PFSK-1 (cell line): Measurements from ENCODE around the gene TAS2R42.

ENCODE experiments used
- FOXP2 ChIP-seq: optimal IDR thresholded peaks from 2 replicates; pipeline ENCODE3; 2011; ENCODE audit warnings: borderline replicate concordance, control low read depth, inconsistent platforms; ENCODE audit not compliant: insufficient read depth; ENCODE audit errors: extremely low read length, extremely low read depth
- POLR2AphosphoS5 ChIP-seq: IDR thresholded peaks from 2 replicates; pipeline ENCODE4 v1.6.1; 2012; ENCODE audit warnings: low read depth, mild to moderate bottlenecking, control low read depth, low read length, moderate library complexity
- SIN3A ChIP-seq: IDR thresholded peaks from 2 replicates; pipeline ENCODE4 v1.6.1; 2012; ENCODE audit warnings: mild to moderate bottlenecking, low read length, moderate library complexity, borderline replicate concordance; ENCODE audit not compliant: insufficient read depth
- TAF1 ChIP-seq: IDR thresholded peaks from 2 replicates; pipeline ENCODE4 v1.6.1; 2012; ENCODE audit warnings: low read length, control low read depth, borderline replicate concordance; ENCODE audit not compliant: insufficient read depth
- TF ChIP-seq, protein P1 (sequence below), 2 experiments: IDR thresholded peaks; 2 replicates each; pipeline versions ENCODE4 v1.6.1 to v1.8.0; 2011 to 2012; ENCODE audit warnings: low read depth in 2 of 2, low read length in 2 of 2, control low read depth in 1 of 2, inconsistent platforms in 1 of 2, mild to moderate bottlenecking in 1 of 2, moderate library complexity in 1 of 2; ENCODE audit not compliant: insufficient read depth in 1 of 2

Gene TAS2R42

GRCh38 chr12:11162502-11162901, 24.2 kb downstream of the TAS2R42 start:
- TF ChIP-seq, protein P1, sequence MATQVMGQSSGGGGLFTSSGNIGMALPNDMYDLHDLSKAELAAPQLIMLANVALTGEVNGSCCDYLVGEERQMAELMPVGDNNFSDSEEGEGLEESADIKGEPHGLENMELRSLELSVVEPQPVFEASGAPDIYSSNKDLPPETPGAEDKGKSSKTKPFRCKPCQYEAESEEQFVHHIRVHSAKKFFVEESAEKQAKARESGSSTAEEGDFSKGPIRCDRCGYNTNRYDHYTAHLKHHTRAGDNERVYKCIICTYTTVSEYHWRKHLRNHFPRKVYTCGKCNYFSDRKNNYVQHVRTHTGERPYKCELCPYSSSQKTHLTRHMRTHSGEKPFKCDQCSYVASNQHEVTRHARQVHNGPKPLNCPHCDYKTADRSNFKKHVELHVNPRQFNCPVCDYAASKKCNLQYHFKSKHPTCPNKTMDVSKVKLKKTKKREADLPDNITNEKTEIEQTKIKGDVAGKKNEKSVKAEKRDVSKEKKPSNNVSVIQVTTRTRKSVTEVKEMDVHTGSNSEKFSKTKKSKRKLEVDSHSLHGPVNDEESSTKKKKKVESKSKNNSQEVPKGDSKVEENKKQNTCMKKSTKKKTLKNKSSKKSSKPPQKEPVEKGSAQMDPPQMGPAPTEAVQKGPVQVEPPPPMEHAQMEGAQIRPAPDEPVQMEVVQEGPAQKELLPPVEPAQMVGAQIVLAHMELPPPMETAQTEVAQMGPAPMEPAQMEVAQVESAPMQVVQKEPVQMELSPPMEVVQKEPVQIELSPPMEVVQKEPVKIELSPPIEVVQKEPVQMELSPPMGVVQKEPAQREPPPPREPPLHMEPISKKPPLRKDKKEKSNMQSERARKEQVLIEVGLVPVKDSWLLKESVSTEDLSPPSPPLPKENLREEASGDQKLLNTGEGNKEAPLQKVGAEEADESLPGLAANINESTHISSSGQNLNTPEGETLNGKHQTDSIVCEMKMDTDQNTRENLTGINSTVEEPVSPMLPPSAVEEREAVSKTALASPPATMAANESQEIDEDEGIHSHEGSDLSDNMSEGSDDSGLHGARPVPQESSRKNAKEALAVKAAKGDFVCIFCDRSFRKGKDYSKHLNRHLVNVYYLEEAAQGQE (IDR thresholded peaks at IDR 0.05; ENCODE audit: insufficient read depth in 1 of 2, low read depth in 2 of 2, low read length in 2 of 2), result no peak
- no peak for TF ChIP-seq TAF1
- TF ChIP-seq SIN3A, result no peak
- TF ChIP-seq FOXP2, result no peak
- no peak for TF ChIP-seq POLR2AphosphoS5

DNA sequence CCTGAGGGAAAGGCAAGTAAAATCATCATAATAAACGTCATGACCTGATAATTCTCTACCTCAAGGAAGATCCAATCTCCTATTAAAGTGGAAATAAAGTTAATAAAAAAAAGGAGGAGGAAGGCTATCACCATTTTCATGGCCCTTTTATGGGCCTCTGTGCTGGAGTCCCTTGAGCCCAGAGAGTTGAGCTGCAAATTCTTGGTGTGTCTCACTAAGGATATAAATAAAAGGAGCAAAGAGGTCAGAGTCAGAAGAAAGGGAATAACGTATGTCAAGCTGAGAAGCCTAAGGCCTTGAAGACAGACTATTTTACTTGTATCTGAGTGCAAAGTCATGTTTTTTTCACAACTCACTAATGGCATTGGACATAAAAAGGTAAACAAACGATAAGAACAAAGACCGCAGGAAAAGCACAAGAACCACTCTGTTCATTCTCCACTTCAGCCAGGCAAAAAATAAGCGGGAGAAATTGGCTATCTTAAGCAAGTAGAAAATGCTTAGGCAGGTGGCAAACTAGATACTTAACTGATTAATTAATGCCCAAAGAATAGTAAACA, 27.8 kb downstream of the TAS2R42 start:
- TF ChIP-seq, protein P1 (IDR thresholded peaks at IDR 0.05; ENCODE audit: insufficient read depth in 1 of 2, low read depth in 2 of 2, low read length in 2 of 2), result no peak
- TF ChIP-seq SIN3A (no peak), FOXP2 (no peak), POLR2AphosphoS5 (no peak), TAF1 (no peak)

GRCh38 chr12:11154400-11154925, 32.3 kb downstream of the TAS2R42 start:
- TF ChIP-seq, protein P1 (IDR thresholded peaks at IDR 0.05; ENCODE audit: insufficient read depth in 1 of 2, low read depth in 2 of 2, low read length in 2 of 2), result no peak
- TF ChIP-seq TAF1, result no peak

- no peak for TF ChIP-seq POLR2AphosphoS5
- TF ChIP-seq TAF1, result no peak
Observed at GRCh38 chr12:11152725-11153124, 34.0 kb downstream of the TAS2R42 start.

- TF ChIP-seq POLR2AphosphoS5 (no peak), TAF1 (no peak), SIN3A (no peak)
Observed at GRCh38 chr12:11150832-11151231, 35.9 kb downstream of the TAS2R42 start.

GRCh38 chr12:11147420-11147819, 39.3 kb downstream of the TAS2R42 start:
- TF ChIP-seq FOXP2 (no peak), TAF1 (no peak), POLR2AphosphoS5 (no peak), SIN3A (no peak)
- TF ChIP-seq, protein P1 (IDR thresholded peaks at IDR 0.05; ENCODE audit: insufficient read depth in 1 of 2, low read depth in 2 of 2, low read length in 2 of 2), result no peak
